Loucy (cell line): Measurements from ENCODE around the gene GRAMD4.

Source experiments
- H2AFZ ChIP-seq: fragments of 200-600 bp; sonication (generic); 2 replicates; pipeline ENCODE4 v1.6.0; 2016; ENCODE audit warnings: antibody characterized with exemption, mild to moderate bottlenecking, low read length, moderate library complexity
- H3F3A ChIP-seq: fragments of 200-600 bp; 2 replicates; pipeline ENCODE4 v1.6.0; 2016; ENCODE audit warnings: antibody characterized with exemption, low read depth, mild to moderate bottlenecking
- H3K27me3 ChIP-seq: fragments of 200-600 bp; sonication (generic); 2 replicates; pipeline ENCODE4 v1.6.1; 2014; ENCODE audit warnings: low read length, mild to moderate bottlenecking; ENCODE audit not compliant: insufficient read depth, poor library complexity, severe bottlenecking
- H3K36me3 ChIP-seq: fragments of 200-600 bp; sonication (generic); 2 replicates; pipeline ENCODE4 v1.6.1; 2016; ENCODE audit warnings: low read length; ENCODE audit not compliant: insufficient read depth
- H3K4me1 ChIP-seq: fragments of 200-600 bp; sonication (generic); 2 replicates; pipeline ENCODE4 v1.5.1; 2014; ENCODE audit warnings: low read length, mild to moderate bottlenecking; ENCODE audit not compliant: insufficient read depth, poor library complexity, severe bottlenecking
- H3K4me2 ChIP-seq: fragments of 200-600 bp; sonication (generic); 2 replicates; pipeline ENCODE4 v1.6.0; 2014; ENCODE audit warnings: antibody characterized with exemption, low read length, low read depth, mild to moderate bottlenecking; ENCODE audit not compliant: poor library complexity, severe bottlenecking
- H3K4me3 ChIP-seq: fragments of 200-600 bp; sonication (generic); 2 replicates; pipeline ENCODE4 v1.5.1; 2014; ENCODE audit warnings: low read length, mild to moderate bottlenecking, mixed read lengths; ENCODE audit not compliant: poor library complexity, severe bottlenecking
- H3K79me2 ChIP-seq: fragments of 200-600 bp; sonication (generic); 2 replicates; pipeline ENCODE4 v1.6.1; 2014; ENCODE audit warnings: low read length; ENCODE audit not compliant: insufficient read depth
- H3K9ac ChIP-seq: fragments of 200-600 bp; sonication (generic); 2 replicates; pipeline ENCODE4 v1.6.0; 2014; ENCODE audit warnings: mild to moderate bottlenecking, low read depth, low read length, moderate library complexity; ENCODE audit not compliant: poor library complexity, severe bottlenecking
- H3K9me2 ChIP-seq: fragments of 200-600 bp; sonication (generic); replicated peaks from 2 replicates; pipeline ENCODE4 v1.6.1; 2016; ENCODE audit warnings: low read depth, low read length, mixed read lengths
- H3K9me3 ChIP-seq: fragments of 200-600 bp; sonication (generic); 2 replicates; pipeline ENCODE4 v1.6.1; 2014; ENCODE audit warnings: mild to moderate bottlenecking, antibody characterized with exemption, low read length, low read depth; ENCODE audit not compliant: insufficient read depth
- H4K20me1 ChIP-seq: fragments of 200-600 bp; sonication (generic); 2 replicates; pipeline ENCODE4 v1.6.0; 2014; ENCODE audit warnings: antibody characterized with exemption, low read length, mild to moderate bottlenecking; ENCODE audit not compliant: insufficient read depth, poor library complexity, severe bottlenecking
- EZH2phosphoT487 ChIP-seq: fragments of 200-600 bp; IDR thresholded peaks from 2 replicates; pipeline ENCODE4 v1.6.1; 2018; ENCODE audit warnings: antibody characterized with exemption, mild to moderate bottlenecking, moderate library complexity, borderline replicate concordance
- TF ChIP-seq, protein P1 (sequence below): fragments of 200-600 bp; sonication (generic); conservative IDR thresholded peaks from 2 replicates; pipeline ENCODE4 v1.5.1; 2014; ENCODE audit warnings: mild to moderate bottlenecking, antibody characterized with exemption, low read length

Gene GRAMD4

DNA sequence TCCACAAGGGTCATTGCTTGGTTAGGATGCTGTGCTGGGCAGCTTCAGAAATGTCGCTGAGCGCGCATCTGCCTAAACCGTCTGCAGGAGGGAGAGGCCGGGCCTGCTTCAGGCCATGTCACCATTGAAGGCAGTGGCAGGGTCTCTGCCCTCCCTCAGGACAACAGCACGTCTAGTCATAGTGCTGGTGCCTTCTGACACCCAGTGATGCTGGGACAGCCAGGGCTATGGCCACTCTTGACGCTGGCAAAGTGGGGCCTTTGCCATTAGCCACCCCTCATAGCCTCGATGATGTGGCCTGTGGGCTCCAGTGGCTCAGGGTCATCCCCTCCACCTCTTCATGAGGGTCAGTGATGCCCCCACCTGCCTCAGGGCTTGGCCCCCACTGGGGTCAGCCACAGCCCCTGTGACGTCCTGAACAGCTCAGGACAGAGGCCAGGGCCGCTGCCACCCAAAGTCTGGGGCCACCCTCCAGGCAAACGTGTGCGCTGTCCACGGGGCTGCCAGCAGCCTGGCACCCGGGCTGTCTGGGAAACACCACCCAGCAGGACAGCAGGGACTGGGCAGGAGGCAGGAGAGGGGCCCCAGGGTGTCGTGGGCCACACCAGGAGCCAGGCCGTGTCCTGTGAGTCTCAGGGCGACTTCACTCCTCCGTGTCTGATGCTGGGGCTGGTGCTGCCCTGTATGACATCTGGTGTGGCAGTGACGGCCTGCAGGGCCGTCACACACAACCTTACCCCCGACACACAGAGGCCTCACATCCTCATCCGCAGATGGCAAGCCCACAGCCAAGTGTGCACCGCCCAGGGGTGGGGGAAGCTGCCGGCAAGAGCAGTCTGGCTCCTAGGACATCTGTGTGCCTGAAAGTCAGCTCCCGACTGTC, 75.4 kb downstream of the GRAMD4 start:
- Histone ChIP-seq H3K4me1 (no peaks in the 10 kb centered on the region), H3K9me3 (no peaks in the 10 kb centered on the region), H2AFZ (no peak overlapping the region), H3F3A (no peaks in the 10 kb centered on the region), H4K20me1 (no peaks in the 10 kb centered on the region), H3K4me2 (no peak overlapping the region), H3K79me2 (no peaks in the 10 kb centered on the region), H3K36me3 (peaks cover 80% of the 10 kb centered on the region; the same call in 1 of the 2 replicates), H3K9ac (no peak overlapping the region), H3K4me3 (no peak overlapping the region), H3K9me2 (no peaks in the 10 kb centered on the region), H3K27me3 (no peaks in the 10 kb centered on the region)
- TF ChIP-seq, protein P1, sequence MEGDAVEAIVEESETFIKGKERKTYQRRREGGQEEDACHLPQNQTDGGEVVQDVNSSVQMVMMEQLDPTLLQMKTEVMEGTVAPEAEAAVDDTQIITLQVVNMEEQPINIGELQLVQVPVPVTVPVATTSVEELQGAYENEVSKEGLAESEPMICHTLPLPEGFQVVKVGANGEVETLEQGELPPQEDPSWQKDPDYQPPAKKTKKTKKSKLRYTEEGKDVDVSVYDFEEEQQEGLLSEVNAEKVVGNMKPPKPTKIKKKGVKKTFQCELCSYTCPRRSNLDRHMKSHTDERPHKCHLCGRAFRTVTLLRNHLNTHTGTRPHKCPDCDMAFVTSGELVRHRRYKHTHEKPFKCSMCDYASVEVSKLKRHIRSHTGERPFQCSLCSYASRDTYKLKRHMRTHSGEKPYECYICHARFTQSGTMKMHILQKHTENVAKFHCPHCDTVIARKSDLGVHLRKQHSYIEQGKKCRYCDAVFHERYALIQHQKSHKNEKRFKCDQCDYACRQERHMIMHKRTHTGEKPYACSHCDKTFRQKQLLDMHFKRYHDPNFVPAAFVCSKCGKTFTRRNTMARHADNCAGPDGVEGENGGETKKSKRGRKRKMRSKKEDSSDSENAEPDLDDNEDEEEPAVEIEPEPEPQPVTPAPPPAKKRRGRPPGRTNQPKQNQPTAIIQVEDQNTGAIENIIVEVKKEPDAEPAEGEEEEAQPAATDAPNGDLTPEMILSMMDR, result no peak
- TF ChIP-seq EZH2phosphoT487, result no peak

DNA sequence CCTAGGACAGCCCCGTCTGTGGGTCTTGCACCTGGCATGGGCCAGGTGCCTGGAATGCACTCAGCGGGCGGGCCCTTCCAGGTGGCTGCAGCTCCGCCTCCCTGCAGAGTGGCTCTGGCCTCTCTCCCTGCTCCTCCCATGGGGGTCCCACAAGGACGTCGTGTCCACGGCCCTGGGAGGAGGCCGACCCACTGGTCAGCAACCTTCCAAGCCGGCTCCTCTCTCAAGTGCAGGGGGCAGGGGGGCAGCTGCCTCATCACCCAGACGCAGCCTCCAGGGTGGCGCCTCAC, 76.0 kb downstream of the GRAMD4 start:
- H3K9me2 ChIP-seq, result no peaks in the 10 kb centered on the region
- H3K9ac ChIP-seq, result no peak overlapping the region
- no peak overlapping the region for H3K4me2 ChIP-seq
- no peaks in the 10 kb centered on the region for H3K9me3 ChIP-seq
- H3K79me2 ChIP-seq, result no peaks in the 10 kb centered on the region
- H4K20me1 ChIP-seq, result no peaks in the 10 kb centered on the region
- no peaks in the 10 kb centered on the region for H3F3A ChIP-seq
- TF ChIP-seq EZH2phosphoT487, result no peak
- TF ChIP-seq, protein P1, result no peak
- peaks cover 82% of the 10 kb centered on the region; the same call in 1 of the 2 replicates for H3K36me3 ChIP-seq
- H2AFZ ChIP-seq, result no peak overlapping the region
- H3K4me1 ChIP-seq, result no peaks in the 10 kb centered on the region
- no peaks in the 10 kb centered on the region for H3K27me3 ChIP-seq
- H3K4me3 ChIP-seq, result no peak overlapping the region

DNA sequence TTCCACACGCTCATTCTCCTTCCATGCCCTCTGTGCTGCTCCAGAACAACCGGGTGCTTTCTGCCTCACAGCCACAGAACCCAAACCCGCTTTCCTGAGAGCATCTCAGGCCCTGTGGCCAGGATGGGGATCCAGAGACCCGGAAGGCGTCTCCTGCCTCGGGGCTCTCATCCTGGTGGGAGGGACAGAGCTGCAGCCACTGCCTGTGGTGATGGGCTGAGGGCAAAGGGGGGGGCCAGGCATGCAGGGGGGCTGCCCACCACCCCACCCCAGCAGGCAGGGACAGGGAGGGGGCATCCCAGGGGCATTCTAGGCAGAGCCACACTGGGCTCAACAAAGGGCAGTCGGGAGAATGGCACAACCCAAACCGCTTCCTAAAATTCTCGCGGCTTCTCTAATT, 76.4 kb downstream of the GRAMD4 start:
- Histone ChIP-seq H3F3A (no peaks in the 10 kb centered on the region), H3K36me3 (peaks cover 82% of the 10 kb centered on the region; the same call in 1 of the 2 replicates)

More for the DNA sequence above, 76.4 kb downstream of the GRAMD4 start:
- H3K9ac ChIP-seq, result no peak overlapping the region
- no peaks in the 10 kb centered on the region for H3K4me1 ChIP-seq
- H2AFZ ChIP-seq, result no peak overlapping the region
- H3K9me3 ChIP-seq, result no peaks in the 10 kb centered on the region
- no peak for TF ChIP-seq EZH2phosphoT487
- TF ChIP-seq, protein P1, result no peak
- H4K20me1 ChIP-seq, result no peaks in the 10 kb centered on the region
- no peak overlapping the region for H3K4me2 ChIP-seq
- no peaks in the 10 kb centered on the region for H3K79me2 ChIP-seq
- no peak overlapping the region for H3K4me3 ChIP-seq
- H3K9me2 ChIP-seq, result no peaks in the 10 kb centered on the region
- no peaks in the 10 kb centered on the region for H3K27me3 ChIP-seq
